Measurements from ENCODE around the gene PPP1R3F.
"Not testable (repeated sequence)": the region's sequence is repeated elsewhere in the genome, so short reads cannot be mapped to it uniquely, and the experiment has no call there.

The PPP1R3F gene

GRCh38 chrX:49310371-49310770 is 40.8 kb downstream of the PPP1R3F start:
- no peak for TF ChIP-seq CTCF (conservative IDR thresholded peaks at IDR 0.05; ENCODE audit: low read depth, low read length)
- no peaks in the 10 kb centered on the region for H3K4me1 ChIP-seq (ENCODE audit: low read depth, poor library complexity, severe bottlenecking)
- no peak overlapping the region for H3K4me3 ChIP-seq (IDR thresholded peaks at IDR 0.05; ENCODE audit: insufficient read depth, low read depth, low read length)
- H3K36me3 ChIP-seq (ENCODE audit: insufficient read depth): no peaks in the 10 kb centered on the region
- no peaks in the 10 kb centered on the region for H3K27me3 ChIP-seq (ENCODE audit: insufficient read depth, low read depth)
- H3K9ac ChIP-seq: no peak overlapping the region
- H3K27ac ChIP-seq: no peak overlapping the region
- no peak overlapping the region for H2AFZ ChIP-seq (ENCODE audit: low read depth)
- H3K79me2 ChIP-seq (ENCODE audit: insufficient read depth, low read depth): no peaks in the 10 kb centered on the region
- H4K20me1 ChIP-seq (ENCODE audit: insufficient read depth): no peaks in the 10 kb centered on the region
- H3K4me2 ChIP-seq: no peak overlapping the region

GRCh38 chrX:49312176-49312575 is 42.6 kb downstream of the PPP1R3F start:
- H3K27me3 ChIP-seq (ENCODE audit: insufficient read depth, low read depth): no peaks in the 10 kb centered on the region
- no peak overlapping the region for H3K27ac ChIP-seq
- no peaks in the 10 kb centered on the region for H3K36me3 ChIP-seq (ENCODE audit: insufficient read depth)
- no peaks in the 10 kb centered on the region for H3K4me1 ChIP-seq (ENCODE audit: low read depth, poor library complexity, severe bottlenecking)
- H4K20me1 ChIP-seq (ENCODE audit: insufficient read depth): no peaks in the 10 kb centered on the region
- no peak overlapping the region for H3K9ac ChIP-seq
- no peak overlapping the region for H2AFZ ChIP-seq (ENCODE audit: low read depth)
- H3K4me3 ChIP-seq (IDR thresholded peaks at IDR 0.05; ENCODE audit: insufficient read depth, low read depth, low read length): no peak overlapping the region
- H3K79me2 ChIP-seq (ENCODE audit: insufficient read depth, low read depth): no peaks in the 10 kb centered on the region
- no peak overlapping the region for H3K4me2 ChIP-seq
- TF ChIP-seq CTCF (conservative IDR thresholded peaks at IDR 0.05; ENCODE audit: low read depth, low read length): no peak

GRCh38 chrX:49316085-49316484 is 46.5 kb downstream of the PPP1R3F start:
- H3K4me2 ChIP-seq: no peak overlapping the region
- H3K79me2 ChIP-seq (ENCODE audit: insufficient read depth, low read depth): no peaks in the 10 kb centered on the region
- H3K27ac ChIP-seq: no peak overlapping the region
- no peak overlapping the region for H3K4me3 ChIP-seq (IDR thresholded peaks at IDR 0.05; ENCODE audit: insufficient read depth, low read depth, low read length)
- no peak for TF ChIP-seq CTCF (conservative IDR thresholded peaks at IDR 0.05; ENCODE audit: low read depth, low read length)
- H3K4me1 ChIP-seq (ENCODE audit: low read depth, poor library complexity, severe bottlenecking): no peaks in the 10 kb centered on the region
- no peak overlapping the region for H3K9ac ChIP-seq
- H3K36me3 ChIP-seq (ENCODE audit: insufficient read depth): no peaks in the 10 kb centered on the region
- H4K20me1 ChIP-seq (ENCODE audit: insufficient read depth): no peaks in the 10 kb centered on the region
- H2AFZ ChIP-seq (ENCODE audit: low read depth): no peak overlapping the region
- no peaks in the 10 kb centered on the region for H3K27me3 ChIP-seq (ENCODE audit: insufficient read depth, low read depth)

- H3K27me3 ChIP-seq (ENCODE audit: insufficient read depth, low read depth); H3K79me2 ChIP-seq (ENCODE audit: insufficient read depth, low read depth); H3K9ac ChIP-seq; H3K4me3 ChIP-seq (IDR thresholded peaks at IDR 0.05; ENCODE audit: insufficient read depth, low read depth, low read length); H3K4me1 ChIP-seq (ENCODE audit: low read depth, poor library complexity, severe bottlenecking); H4K20me1 ChIP-seq (ENCODE audit: insufficient read depth); H3K4me2 ChIP-seq; H3K27ac ChIP-seq; H3K36me3 ChIP-seq (ENCODE audit: insufficient read depth); H2AFZ ChIP-seq (ENCODE audit: low read depth): not testable (repeated sequence)
Measured at GRCh38 chrX:49321737-49322136, 52.1 kb downstream of the PPP1R3F start, which contains the start of gene GAGE12J. Gene GAGE12J (plus strand): TSS chrX:49322037. CDS start chrX:49323194, 1,157 bp downstream.

GRCh38 chrX:49322266-49322665 is 52.7 kb downstream of the PPP1R3F start:
- H3K9ac ChIP-seq; H2AFZ ChIP-seq (ENCODE audit: low read depth); H3K27me3 ChIP-seq (ENCODE audit: insufficient read depth, low read depth); H3K4me3 ChIP-seq (IDR thresholded peaks at IDR 0.05; ENCODE audit: insufficient read depth, low read depth, low read length); H3K79me2 ChIP-seq (ENCODE audit: insufficient read depth, low read depth); H3K4me1 ChIP-seq (ENCODE audit: low read depth, poor library complexity, severe bottlenecking); H4K20me1 ChIP-seq (ENCODE audit: insufficient read depth); H3K27ac ChIP-seq; H3K4me2 ChIP-seq; H3K36me3 ChIP-seq (ENCODE audit: insufficient read depth): not testable (repeated sequence)

- H3K27ac ChIP-seq; H3K4me2 ChIP-seq; H2AFZ ChIP-seq (ENCODE audit: low read depth); H3K79me2 ChIP-seq (ENCODE audit: insufficient read depth, low read depth); H3K9ac ChIP-seq; H3K36me3 ChIP-seq (ENCODE audit: insufficient read depth); H4K20me1 ChIP-seq (ENCODE audit: insufficient read depth); H3K27me3 ChIP-seq (ENCODE audit: insufficient read depth, low read depth); H3K4me1 ChIP-seq (ENCODE audit: low read depth, poor library complexity, severe bottlenecking); H3K4me3 ChIP-seq (IDR thresholded peaks at IDR 0.05; ENCODE audit: insufficient read depth, low read depth, low read length): not testable (repeated sequence)
Measured at GRCh38 chrX:49323735-49324134, 54.1 kb downstream of the PPP1R3F start.

GRCh38 chrX:49330421-49330820 is 60.8 kb downstream of the PPP1R3F start:
- not testable (repeated sequence) for H3K4me3 ChIP-seq (IDR thresholded peaks at IDR 0.05; ENCODE audit: insufficient read depth, low read depth, low read length); H3K27ac ChIP-seq; H3K79me2 ChIP-seq (ENCODE audit: insufficient read depth, low read depth); H3K36me3 ChIP-seq (ENCODE audit: insufficient read depth); H2AFZ ChIP-seq (ENCODE audit: low read depth); H3K9ac ChIP-seq; H3K4me2 ChIP-seq; H3K4me1 ChIP-seq (ENCODE audit: low read depth, poor library complexity, severe bottlenecking); H4K20me1 ChIP-seq (ENCODE audit: insufficient read depth); H3K27me3 ChIP-seq (ENCODE audit: insufficient read depth, low read depth)

GRCh38 chrX:49331282-49331681 is 61.7 kb downstream of the PPP1R3F start, which contains the start of gene GAGE13:
Gene GAGE13 (plus strand): TSS chrX:49331582. CDS start chrX:49332738, 1,156 bp downstream.
- H2AFZ ChIP-seq (ENCODE audit: low read depth); H3K27me3 ChIP-seq (ENCODE audit: insufficient read depth, low read depth); H3K27ac ChIP-seq; H3K4me1 ChIP-seq (ENCODE audit: low read depth, poor library complexity, severe bottlenecking); H3K4me3 ChIP-seq (IDR thresholded peaks at IDR 0.05; ENCODE audit: insufficient read depth, low read depth, low read length); H3K36me3 ChIP-seq (ENCODE audit: insufficient read depth); H4K20me1 ChIP-seq (ENCODE audit: insufficient read depth); H3K9ac ChIP-seq; H3K79me2 ChIP-seq (ENCODE audit: insufficient read depth, low read depth); H3K4me2 ChIP-seq: not testable (repeated sequence)

Measured in KMS-11 (cell line).